GOT3 (cell line): ENCODE measurements around the gene MSRB3.
"Not testable (repeated sequence)": the region's sequence is repeated elsewhere in the genome, so short reads cannot be mapped to it uniquely, and the experiment has no call there.

Experiments used
- DNase-seq: peaks from one replicate; lab custom pipeline; 2025; ENCODE audit warnings: mixed read lengths; lab: John Stamatoyannopoulos, UW

MSRB3 gene

DNA sequence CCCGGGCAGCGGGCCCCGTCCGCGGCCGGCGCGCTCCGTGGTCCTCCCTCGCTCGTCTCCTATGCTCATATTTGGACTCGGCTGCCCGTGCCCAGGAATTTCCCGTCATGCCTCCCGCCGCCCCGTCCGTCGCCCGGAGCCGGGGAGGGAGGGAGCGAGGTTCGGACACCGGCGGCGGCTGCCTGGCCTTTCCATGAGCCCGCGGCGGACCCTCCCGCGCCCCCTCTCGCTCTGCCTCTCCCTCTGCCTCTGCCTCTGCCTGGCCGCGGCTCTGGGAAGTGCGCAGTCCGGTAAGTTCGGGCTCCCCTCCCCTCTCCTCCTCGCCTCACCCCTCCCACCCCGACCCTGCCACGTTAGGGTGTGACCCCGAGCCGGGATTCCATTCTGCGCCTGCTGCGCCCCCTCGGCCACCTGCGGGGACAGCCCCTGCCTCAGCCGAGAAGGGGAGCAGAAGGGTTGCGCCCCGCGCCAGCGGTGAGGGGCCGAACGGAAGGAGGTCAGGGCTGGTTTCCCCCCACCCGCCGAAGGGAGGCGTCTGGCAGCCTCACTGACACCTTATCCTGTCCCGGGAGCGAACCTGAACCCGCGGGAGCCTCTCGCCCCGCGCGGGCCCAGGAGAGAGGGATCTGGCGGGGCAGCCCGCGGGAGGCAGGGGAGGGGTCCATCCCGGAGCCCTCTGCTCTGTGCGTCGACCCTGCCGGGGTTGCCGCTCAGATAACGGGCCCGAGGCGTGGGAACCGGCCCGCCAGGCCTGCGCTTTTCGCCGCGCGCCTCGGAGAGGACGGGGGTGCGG is at the start of gene MSRB3:
Gene MSRB3, plus strand, starts transcription at position 108 of the 793 bp plus-strand sequence. CDS start 29,897 bp downstream, outside the sequence.
- peak; percentile 99 for DNase-seq

DNA sequence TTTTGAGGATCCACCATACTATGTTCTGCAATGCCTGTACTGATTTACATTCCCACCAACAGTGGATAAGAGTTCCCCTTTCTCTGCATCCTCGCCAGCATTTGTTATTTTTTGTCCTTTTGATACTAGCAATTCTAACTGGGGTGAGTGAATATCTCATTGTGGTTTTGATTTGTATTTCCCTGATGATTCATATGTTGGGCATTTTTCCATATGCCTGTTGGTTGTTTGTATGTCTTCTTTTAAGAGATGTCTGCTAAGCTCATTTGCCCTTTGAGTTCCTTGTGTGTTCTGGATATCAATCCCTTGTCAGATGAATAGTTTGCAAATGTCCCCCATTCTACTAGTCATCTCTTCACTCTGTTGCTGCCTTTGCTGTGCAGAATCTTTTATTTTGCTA is 49.0 kb upstream of the MSRB3 start:
- DNase-seq = no peak

DNA sequence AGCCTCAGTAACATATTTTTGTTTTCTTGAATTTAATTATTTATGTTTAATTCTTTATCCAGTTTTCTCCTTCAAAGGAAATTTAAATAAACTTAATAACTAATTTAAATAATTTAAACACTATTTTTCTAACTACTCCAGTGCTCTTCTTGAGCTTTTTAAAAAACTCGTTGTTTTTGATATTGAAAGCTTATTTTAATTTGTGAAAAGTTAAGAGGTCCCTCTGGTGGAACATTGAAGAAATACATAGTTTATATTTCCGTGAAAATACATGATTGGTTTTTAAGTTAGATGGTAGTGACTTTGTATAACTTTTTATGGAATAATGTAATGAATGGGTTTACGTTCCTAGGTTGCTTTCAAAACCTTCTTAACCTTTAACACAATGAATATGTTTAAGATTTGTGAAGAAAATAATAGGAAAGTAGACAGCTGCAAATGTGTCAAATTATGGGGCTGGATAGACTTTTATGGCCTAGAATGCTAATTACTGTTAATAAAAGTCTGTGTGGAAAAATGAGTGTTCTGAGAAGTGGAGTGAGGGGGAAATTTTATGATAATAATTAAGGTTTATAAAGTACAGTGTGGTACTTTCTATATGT is 45.9 kb upstream of the MSRB3 start:
- no peak for DNase-seq

GRCh38 chr12:65237153-65237552 is 41.3 kb upstream of the MSRB3 start:
- no peak for DNase-seq

- no peak for DNase-seq
Observed at GRCh38 chr12:65238609-65239008, 39.9 kb upstream of the MSRB3 start.

DNA sequence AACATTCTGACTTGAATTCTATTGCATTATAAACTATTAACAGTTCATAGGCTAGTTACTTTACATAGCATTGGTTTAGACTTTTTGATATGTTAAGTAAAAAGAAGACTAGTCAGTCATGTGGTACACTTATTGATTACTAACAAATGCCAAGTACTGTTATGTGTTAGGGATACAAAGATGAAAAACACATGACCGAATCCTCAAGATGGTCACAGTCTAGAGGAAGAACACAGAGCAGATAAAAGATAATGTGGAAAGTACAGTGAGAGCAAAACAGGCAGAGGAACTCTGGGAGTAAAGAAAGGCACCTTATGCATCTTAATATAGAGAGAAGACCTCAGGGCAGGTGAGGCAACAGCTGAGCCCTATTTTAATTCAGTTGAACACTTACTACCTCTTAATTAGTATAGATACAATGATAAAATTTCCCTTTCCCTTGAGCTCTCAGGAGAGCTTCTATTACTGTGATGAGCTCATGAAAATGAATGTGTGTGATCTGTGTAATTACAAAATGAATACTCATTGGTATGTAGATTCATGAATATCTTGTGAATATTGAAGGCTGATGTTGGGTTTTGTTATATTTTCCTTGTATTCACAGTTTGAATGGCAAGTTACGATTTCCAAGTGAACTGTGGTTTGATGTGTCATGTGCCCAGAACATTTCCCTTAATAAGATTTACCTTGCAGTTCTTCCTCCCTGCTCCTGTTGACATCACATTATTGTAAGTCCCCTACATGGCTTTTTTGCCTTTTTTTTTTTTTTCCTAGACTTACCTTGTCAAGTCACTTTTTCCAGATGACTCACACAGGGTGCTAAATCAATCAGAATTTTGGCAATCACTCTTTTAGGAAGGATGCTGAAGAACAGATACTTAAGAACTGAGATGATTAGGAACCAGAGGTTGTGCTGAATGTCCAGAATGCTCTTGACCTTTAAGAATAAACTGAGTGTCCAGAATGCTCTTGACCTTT is 29.5 kb upstream of the MSRB3 start:
- DNase-seq = no peak

- no peak for DNase-seq
Observed at GRCh38 chr12:65252515-65252914, 26.0 kb upstream of the MSRB3 start.

DNA sequence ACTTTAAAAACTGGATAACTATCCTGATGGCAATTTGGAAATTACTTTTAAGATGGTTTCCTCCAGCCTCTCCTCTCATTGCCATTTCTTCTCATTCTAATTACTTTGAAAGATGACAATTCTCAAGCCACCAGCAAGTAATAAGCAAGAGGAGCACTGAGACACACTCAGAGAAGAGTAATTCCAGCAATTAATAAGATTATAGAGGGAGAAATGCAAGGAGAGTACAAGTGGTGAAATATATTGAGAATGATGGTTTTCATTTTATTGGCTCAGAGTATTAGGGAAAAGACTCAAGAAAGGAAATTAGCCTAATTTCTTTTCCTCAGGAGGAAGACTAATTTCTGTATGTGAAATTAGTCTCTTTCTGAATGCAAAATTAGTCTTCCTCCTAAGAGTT is 20.5 kb upstream of the MSRB3 start:
- DNase-seq = no peak

DNA sequence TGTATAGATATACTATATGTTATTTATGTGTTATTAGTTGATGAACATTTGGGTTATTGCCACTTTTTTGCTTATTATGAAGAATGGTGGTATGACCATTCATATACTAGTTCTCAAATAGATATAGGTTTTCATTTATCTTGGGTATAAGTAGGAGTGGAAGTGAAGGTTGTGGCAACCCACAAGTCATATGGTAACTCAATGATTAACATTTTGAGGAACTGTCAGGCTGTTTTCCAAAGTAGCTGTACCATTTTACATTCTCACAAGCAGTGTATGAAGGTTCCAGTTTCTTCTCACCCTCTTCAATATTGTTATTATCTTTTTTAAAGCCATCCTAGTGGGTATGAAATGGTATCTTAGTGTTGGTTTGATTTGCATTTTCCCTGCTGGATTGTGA is 19.0 kb upstream of the MSRB3 start:
- no peak for DNase-seq

- no peak for DNase-seq
Observed at GRCh38 chr12:65263777-65264176, 14.7 kb upstream of the MSRB3 start.

DNA sequence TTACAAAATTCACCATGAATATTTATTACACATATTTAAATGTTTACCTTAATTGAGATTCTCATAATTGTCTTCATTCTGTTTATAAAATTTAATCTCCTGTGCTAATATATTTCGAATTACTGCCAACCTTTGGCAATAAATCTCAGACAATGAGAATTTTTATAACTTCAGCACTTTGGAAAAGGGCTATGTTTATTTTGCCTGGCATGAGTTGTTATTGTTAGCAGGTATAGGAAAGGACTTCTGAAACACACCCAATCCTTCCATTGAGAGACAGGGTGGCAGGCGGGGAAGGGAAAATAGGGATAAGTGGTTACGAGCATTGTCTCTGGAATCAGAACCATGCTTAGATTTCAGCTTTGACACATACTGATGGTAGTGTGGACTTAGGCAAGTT is 12.1 kb upstream of the MSRB3 start:
- no peak for DNase-seq

- no peak for DNase-seq
Observed at GRCh38 chr12:65269603-65270002, 8.9 kb upstream of the MSRB3 start.

GRCh38 chr12:65274602-65275272 is 3.7 kb upstream of the MSRB3 start:
- DNase-seq = no peak

DNA sequence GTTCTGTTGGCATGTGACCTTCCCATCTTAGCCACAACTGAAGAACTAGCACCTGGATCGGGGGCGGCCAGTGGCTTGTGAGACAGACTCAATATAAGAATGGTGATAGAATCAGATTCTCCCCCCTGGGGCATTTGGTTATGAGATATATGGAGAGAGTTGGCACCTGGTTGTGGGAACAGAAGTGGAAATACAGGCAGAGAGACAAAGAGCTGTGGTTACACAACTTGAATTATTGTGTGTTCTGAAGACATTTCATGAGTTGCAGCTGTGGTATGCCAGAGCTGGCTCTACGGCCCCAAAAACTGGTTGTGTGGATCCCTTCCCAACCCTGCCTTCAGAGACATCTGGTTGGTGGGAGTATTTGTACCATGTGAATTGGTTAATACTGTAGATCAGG is 2.9 kb upstream of the MSRB3 start:
- DNase-seq = no peak

- DNase-seq = no peak
Observed at GRCh38 chr12:65276916-65277530, 1.5 kb upstream of the MSRB3 start.

- DNase-seq = no peak
Observed at GRCh38 chr12:65277994-65278575, 398 bp upstream of the MSRB3 start.

DNA sequence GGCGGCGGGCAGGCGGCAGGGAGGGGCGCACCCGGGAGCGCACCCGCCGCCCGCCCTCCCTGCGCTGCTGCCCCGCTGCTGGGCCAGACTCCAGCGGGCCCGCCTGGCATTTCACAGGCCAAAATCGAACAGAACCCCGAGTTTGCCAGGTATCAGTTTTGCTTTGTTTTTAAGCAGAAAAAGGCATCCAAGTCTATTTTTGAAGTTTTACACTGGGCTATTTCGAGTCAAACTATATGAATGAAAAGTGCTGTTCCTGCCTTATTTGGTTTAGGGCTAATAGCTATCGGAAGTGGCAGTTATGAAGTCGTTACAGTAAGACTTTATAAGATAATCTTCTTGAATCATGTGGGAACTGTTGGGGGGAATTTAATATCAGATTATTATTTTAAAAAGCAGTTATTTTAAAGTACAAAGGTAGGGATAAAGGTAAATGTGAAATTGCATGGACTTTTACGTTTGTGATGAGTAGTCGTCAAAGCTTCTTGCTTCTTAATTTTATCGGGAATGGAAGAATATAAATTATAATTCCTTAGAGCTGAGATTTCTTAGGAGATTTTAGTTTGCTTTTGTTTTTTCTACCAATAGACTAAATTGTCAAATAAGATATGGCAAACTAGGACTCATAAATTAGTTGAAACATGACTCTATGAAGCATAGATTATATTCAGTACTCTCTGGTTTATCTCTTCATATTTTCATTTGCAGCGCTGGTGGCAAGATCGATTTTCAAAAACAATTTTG is 1.1 kb downstream of the MSRB3 start:
- DNase-seq = no peak

DNA sequence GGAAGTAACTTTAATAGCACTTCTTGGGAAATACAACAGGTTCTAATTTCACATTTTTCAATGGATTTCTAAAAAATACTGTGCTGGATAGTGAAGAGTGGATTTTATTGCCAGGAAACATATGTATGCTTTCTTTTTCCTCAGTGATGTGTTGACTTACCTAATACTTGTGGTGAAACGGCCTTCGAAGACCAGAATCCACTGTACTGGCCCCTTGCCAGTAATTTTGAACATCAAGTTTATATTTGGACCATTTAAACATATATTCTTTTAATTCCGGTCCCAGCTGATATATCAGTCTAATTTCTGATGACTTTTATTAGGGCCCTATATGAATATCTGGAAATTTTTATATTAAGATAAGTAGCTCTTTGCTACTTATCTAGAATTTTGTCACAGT is 1.8 kb downstream of the MSRB3 start:
- DNase-seq = no peak

DNA sequence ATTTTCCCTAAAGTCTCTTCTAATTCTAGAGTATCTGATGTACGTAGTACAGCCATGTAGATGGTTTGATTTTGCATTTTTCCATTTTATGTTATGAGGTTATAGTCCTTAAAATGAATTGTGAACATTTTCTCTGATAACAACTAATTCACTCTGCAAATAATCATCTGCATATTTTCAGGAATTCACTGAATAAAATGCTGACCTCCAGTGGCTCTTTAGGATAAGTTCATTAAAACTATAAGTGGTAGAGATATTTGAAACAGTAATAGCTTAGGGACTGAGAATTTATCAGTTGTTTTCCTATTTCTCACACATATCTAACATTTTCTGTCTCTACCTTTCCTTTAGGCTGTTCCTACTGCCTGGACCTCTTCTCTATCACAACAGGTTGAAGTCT is 4.4 kb downstream of the MSRB3 start:
- DNase-seq = no peak

DNA sequence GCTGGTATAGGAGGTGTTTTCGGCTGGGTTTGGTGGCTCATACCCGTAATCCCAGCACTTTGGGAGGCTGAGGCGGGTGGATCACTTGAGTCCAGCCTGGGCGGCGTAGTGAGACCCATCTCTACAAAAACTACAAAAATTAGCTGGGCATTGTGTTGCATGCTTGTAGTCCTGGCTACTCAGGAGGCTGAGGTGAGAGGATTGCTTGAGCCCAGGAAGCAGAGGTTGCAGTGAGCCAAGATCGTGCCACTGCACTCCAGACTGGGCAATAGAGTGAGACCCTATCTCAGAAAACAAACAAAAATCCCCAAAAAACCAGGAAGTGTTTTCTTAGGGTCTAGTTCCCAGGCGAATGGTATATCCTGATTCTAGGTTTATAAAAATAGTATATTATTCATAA is 7.0 kb downstream of the MSRB3 start:
- not testable (repeated sequence) for DNase-seq
